NCI-H2196 treated with DMSO at 0.1 percent for 48 hours (cell line): ENCODE results near the gene MYH15.

Source experiments
- DNase-seq: peaks from one replicate; lab custom pipeline; 2025; ENCODE audit not compliant: unreplicated experiment; lab: John Stamatoyannopoulos, UW

MYH15 gene

DNA sequence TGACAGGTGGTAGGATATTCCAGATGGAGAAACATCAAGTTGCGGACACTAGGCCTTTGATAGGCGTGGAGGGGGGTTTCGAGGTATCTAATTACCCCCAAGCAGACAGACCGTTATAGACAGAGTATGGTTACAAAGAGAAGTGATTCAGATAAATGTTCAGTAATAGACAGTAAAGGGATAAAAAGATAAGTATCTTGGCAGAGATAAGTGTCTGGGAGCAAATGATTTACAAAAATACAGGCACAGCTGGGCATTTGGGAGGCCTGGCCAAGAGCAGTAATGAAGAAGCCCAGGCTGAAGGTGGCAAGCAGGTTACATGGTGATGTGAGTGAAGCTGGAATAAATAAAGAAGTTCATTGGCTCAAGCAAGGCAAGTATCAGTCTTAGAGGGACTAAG, 659 bp upstream of the MYH15 start:
- no peak for DNase-seq

DNA sequence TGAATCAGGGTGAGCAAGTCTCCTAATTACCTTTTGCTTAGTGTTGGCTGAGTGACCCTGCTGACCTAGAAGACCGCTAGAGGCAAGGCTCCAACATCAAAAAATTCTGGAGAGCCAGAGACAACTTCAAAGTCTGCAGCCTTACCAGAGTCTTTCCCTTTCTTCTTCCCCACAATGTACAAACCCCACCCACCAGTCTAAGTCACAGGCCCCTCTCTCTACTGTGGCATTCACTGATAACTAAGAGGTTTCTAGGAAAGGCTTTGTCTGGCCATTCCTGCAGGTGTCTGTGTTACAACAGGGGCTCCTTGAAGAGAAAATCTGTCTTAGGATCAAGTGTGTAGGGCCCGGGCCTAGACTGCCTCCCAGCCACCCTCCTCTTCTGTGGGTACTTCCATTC, 525 bp downstream of the MYH15 start:
- no peak for DNase-seq

DNA sequence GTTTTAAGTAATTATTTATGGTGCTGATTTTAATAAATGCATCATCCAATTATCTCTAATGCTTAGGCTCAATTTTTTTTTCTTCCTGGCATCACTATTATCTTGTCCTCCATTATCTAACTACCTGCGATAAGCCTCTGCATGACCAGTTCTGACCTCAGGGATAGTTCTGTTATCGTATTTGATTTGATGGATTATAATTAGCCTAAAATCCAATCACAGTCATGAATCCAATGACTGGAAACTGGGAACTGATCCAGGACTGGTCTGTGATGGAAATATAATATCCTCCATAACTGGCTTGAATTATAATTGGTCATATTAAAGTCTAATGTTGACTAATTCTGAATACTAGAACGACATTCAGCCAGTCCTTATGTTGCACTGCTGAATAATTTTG, 1.1 kb downstream of the MYH15 start:
- DNase-seq = no peak

DNA sequence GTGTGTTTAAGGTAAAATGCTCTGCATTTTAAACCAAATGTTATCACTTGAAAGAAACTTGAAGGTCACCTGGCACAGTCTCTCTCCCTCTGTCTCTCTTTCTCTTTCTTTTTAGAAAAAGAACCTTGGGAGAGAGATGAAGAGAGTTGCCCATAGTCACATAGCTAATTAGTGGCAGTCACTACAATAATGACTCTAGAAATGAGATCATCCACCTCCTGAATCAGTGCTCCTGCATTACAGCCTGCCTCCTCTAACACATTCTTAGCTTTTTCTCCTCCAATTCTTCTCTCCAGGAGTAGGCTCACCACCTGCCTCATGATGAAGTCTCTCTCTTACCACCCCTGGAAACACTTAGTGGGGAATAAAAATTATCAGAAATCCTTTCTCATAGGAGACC, 2.5 kb downstream of the MYH15 start:
- DNase-seq = no peak

DNA sequence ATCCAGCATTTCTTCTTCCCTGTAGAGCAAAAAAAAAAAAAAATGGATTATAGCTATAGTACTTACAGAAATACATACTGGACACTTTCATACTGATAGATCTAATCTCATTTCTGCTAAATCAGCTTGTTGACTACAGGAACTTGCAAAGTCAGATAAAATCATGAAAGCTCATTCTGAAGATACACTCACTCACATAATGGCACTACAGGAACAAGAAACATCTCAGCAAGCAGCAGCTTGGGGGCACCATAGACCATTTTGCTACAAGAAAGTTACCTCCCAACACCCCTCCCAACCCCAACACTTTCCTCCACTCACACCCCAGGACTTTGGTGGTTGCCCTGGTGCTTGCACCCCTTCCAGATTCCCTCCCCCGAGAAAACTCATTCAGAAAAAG, 4.6 kb downstream of the MYH15 start:
- no peak for DNase-seq

DNA sequence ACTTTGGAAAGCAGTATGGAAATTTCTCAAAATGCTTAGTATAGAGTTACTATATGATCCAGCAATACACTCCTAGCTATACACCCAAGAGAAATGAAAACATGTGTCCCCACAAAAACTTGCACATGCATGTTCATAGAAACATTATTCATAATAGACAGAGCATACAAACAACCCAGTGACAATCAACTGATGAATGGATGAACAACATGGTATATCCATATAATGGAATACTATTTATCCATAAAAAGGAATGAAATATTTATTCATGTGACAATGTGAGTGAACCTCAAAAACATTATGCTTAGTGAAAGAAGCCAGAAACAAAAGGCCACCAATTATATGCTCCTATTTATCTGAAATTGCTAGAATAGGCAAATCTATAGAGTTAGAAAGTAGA, 6.7 kb downstream of the MYH15 start:
- no peak for DNase-seq

DNA sequence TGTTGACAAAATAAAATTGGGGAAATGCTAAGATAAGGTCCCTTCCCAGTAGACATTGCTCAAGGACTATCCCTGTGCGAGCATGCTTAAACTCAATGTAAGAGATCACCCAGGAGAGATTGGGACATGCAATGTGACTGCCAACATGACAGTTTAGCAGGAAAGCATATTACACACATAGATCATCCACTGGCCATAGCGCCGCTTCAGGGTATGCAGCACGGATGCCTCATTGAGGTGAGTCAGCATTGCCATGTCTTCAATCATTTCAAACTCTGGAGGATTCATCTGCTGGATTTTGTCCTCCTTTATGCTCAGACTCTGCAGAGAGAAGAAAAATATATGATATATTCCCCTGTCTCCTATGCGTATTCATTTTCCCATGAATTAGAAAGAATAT, 8.9 kb downstream of the MYH15 start:
- no peak for DNase-seq

DNA sequence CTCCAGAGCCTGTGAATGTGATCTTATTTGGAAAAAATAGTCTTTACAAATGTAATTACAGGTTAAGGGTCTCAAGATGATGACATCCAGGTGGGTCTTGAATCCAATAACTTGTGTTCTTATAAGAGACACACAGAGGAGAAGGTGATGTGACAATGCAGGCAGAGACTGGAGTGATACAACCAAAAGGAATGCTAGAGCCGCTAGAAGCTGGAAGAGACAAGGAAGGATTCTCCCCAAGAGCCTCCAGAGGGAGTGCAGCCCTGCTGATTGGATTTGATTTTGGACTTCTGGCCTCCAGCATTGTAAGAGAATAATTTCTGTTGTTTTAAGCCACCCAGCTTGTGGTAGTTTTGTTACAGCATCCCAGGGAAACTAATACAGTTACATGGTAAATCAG, 9.7 kb downstream of the MYH15 start:
- no peak for DNase-seq

DNA sequence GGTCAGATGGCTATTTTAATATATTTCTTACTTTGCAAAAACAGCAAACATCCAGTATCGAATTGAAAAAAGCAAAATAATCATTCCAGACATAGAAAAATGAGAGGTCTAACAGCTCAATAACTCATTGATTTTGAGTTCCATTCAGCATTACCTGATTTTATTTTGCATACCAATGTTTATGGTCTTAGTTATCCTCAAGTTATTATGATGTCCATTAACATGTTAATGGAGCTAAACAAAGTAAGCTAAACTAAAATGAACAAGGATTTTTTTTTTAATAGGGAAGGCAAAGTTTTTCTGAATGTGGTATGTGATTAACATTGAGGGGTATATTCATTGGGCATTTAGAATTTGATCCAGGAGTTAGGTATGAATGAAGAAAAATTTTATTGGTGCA, 13.1 kb downstream of the MYH15 start:
- no peak for DNase-seq

DNA sequence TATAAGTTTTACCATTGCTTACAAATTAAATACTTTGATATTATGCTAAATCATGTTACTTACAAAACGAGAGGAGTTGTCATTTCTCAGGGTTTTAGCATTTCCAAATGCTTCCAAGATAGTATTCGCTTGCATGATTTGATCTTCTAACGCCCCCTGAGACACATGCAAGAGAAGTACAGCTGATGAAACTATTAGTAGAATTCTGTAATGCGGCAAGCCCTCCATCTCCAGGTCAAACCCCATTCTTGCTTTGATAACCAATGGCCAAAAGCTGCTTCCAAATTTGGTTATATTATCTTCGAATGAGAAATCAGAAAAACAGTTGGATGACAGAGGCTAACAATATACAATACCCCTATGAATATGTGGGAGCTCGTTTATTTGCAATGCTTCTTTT, 14.7 kb downstream of the MYH15 start:
- no peak for DNase-seq

DNA sequence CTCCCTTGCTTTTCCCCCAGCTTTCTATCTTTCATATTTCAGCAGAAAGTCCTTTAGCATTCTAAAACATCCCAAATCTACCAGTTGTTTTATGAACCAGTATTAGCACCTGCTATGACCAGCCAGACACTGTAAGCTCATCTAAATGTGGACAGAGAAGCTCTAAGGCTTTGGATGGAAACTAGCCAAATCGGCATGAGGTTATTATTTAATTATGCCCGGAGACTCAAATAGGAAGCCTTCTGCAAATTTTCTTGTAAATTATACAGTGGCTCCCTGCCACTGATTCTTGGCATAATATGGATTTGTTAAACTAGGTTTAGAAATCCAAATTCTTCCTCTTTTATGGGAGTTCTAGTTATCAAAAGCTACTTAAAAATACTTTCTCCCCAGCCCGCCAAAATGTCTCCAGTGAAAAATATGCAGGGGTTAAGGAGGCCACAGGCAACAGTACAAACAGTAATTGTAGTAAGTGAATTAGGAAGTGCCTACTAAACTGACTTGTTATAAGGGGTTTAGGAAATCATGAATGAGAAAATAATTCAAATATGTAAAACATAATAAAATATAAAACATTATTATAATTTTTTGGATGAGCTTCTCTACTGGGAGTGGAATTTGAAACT, 15.4 kb downstream of the MYH15 start:
- no peak for DNase-seq

DNA sequence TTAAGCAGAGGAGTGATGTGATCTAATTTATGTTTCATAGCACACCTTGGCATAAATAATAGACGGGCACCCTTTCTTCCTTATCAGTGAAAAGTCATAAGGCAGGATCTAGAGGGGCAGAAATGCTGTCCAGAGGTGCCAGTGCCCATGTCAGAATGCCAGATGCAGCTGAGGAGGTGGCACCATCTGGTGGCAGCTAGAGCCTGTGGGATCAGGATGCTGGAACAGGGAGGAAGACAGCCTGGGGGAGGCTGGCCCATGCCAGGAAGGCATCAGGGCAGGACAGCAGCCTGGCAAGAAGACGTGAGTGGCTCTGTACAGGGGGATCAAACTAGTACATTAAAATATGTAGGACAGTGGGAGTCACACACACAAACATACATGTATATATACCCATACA, 16.5 kb downstream of the MYH15 start:
- no peak for DNase-seq

DNA sequence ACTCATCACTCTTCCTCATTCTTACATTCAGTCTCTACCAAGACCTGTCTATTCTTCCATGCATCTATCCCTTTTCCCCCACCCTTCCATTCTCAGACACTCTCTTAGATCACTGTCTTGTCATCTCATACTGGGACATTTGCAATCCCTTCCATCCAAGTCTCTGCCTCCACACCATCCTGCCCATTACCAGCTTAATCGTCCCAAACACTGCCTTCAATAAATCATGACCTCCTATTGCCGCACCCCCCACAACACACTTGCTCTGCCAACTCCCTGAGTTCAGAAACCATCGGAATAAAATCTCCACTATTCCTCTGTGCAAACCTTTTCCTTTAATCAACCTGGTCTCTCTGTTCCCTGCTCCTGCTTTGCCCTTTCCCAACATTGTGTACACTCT, 18.9 kb downstream of the MYH15 start:
- DNase-seq = no peak

DNA sequence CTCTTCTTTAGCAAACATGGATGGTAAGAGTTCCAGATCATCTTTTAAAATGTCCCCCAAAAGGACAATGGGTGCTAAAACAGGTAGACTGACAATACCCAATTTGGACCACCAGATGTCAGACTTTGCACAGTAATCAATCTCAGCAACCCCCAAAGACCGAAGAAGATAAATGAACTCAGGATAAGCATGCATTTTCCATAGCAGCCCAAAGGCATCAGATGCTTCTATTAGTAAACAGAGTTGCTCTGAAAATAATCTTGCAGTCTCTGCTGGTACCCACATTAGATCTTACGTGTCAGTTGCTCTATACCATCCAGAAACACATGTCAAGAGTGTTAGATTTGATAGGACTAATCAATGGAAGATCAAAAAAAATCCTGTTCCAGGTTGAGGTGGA, 20.6 kb downstream of the MYH15 start:
- no peak for DNase-seq

DNA sequence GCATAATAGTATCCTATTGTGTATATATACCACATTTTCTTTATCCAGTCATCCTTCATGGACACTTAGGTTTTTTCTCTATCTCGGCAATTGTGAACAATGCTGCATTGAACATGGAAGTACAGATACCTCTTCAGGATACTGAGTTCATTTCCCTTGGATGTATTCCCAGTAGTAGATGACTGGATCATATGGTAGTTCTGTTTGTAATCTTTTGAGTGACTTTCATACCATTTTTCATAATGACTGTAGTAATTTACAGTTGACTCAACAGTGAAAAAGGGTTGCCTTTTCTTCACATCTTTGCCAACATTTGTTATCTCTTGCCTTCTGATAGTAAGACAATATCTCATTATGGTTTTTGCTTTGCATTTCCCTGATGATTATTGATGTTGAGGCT, 21.8 kb downstream of the MYH15 start:
- DNase-seq = no peak

DNA sequence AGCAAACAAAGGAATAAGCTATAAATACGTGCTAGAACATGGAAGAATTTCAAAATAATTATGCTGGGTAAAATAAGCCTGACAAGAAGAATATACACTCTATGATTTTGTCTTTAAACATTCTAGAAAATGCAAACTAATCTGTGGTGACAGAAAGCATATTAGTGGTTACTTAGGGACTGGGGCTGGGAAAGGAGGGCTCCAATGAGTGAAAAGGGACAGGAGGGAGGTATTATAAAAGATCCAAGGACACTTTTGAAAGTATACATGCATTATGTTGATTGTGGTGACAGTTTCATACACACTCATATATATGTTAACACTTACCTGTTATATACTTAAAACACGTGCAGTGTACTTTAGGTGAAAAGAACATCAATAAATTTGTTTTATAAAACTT, 23.0 kb downstream of the MYH15 start:
- no peak for DNase-seq

DNA sequence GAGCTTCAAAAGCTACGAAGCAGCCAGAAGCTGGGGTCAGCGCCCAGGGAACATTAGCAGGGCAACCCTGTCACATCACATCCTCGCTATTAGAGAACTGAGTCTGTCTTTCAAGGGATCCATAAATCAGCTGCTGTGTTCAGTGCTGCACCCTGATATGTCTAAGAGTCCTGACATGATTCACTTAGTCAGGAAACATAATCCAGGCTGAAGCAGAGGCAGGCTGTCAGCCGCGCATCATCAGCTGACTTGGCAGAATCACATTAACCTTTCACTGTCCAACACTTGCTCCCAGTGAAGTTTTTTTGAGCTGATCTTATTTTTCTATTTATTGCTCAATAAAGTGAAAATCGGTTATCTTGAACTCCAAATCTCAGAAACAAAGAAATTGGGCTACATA, 23.5 kb downstream of the MYH15 start:
- DNase-seq = no peak

DNA sequence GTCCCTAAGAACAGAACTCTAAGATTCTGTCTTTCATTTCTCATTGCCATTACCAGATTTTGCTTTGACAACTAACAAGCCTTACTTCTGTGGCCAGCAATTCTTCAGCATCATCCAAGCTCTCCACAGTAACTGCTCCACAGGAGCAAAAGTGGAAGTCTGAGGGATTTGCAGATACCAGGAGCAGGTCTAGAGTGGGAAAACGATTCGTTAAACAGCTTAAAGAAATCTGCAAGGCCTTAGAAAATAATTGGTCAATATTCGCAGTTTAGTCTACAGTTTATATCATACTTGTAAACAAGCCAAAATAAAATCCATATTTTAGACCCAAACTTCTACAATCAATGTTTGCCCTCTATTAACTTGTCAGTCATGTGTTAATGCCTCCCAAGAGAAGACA, 24.1 kb downstream of the MYH15 start:
- no peak for DNase-seq

DNA sequence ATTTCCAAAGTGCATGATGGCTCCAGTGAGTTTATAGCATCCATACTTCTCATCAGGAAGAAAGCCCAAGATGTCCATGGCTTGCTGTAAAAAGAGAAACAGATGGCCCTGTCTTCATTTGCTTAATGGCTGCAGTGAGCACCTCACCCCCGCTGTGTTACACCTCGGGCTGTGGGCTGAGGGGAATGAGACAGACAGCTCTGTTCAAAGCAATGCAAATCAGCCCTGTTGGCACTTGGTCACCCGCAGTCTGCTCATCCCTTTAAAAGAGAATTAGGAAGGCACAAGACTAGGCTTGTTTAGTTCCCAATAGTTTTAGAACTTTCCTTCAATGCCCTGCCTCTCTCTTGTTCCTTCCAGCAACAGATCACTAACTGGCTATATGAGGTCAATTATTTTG, 25.2 kb downstream of the MYH15 start:
- DNase-seq = no peak

DNA sequence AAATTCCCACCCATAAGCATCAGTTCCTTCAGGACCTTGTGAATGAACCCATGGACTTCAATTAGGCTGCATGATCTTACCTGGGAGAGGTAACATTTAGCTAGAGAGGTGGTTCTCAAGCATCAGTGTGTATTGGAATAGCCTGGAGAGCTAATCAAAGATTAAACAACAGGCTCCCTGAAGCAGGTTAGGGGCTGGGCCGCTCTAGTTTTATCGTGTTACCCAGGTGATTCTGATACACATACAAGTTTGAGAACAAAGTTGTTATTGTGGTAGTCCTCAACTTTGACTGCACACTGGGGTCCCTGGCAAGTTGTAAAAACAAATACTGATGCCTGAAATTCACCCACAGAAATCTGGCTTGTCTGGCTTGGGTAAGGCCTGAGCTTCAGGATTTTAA, 31.2 kb downstream of the MYH15 start:
- DNase-seq = no peak

DNA sequence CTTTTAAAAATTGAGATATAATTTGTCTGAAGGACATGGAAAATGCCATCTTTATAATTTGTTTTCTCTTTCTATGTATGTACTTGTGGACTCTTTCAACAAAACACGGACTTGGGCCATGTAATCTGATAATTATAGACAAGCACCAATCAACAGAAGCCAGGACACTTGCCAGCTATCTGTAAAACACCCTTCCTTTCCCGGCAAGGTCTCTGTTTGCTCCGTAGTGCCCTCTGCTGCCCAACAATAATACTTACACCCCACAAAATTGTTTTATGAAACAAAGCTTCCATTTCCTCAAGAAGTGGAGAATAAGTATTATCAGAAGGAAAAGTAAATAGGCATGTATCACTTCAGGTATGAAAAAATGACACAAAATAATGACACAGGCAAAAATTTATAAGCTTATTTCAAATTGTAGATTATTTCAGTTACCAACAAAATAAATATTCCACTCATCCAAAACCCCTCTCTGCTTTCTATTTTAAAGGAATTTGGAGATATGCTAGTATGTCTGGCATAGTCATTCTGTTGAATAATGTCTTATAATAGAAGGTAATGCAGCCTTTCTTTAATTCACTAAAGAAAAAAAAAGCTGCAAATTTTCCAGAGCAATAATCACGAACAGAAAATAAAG, 32.8 kb downstream of the MYH15 start:
- peak; percentile 86 for DNase-seq

DNA sequence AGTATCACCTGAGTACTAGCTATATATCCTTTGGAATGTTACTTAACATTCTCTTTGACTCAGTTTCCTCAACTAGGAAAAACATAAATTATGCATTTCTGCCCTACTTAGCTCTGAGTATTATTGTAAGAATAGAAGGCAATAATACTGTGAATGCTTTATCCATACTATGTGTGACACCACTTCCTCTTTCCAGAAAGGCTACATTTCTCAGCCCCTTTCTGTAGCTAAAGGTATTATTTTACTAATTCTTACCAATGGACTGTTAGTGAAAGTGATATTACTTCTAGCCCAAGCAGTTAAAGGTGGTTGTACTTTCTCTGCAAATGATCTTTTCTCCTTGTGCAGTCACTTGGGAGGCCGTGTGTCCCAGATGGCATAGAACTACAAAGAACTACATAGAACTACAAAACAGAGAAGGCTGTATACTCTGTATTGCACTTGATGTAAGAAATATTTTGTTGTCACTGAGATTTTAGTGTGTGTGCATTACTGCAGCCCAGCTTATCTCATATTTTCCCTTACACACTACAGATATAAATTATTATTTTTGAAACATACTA, 35.1 kb downstream of the MYH15 start:
- DNase-seq = no peak

DNA sequence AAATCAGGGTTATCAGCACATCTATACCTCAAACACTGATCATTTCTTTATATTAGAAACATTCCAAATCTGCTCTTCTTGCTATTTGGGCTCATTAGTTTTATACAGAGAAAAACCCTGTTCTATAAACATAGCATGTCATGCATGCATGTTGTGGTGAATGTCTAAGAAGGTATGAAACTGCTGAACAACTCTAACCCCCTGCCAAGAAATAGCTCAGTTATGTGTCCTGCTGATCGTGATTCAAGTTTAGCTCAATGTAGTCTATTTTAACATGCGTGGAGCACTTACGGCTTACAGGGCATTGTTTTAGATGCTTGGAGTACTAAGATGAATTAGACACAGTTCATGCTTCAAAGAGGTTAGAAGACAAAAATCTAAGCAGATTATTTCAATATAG, 35.8 kb downstream of the MYH15 start:
- DNase-seq = no peak
